D721Med (cell line): Measurements from ENCODE around the gene SLC34A3.

Experiments used
- DNase-seq: peaks from one replicate; pipeline ENCODE4 v3.0.0; 2011; ENCODE audit warnings: low spot score; ENCODE audit not compliant: insufficient read length
- FAIRE-seq: peaks from 2 replicates; lab custom pipeline; 2011; peaks lifted over from hg19 to GRCh38; lab: Jason Lieb, UNC
- CTCF ChIP-seq: IDR thresholded peaks from 2 replicates; pipeline ENCODE4 v1.5.1; 2012; ENCODE audit warnings: mild to moderate bottlenecking, control low read depth; ENCODE audit not compliant: insufficient read depth; ENCODE audit errors: missing control alignments

SLC34A3 gene

GRCh38 chr9:137202966-137203365, 27.7 kb upstream of the SLC34A3 start:
- TF ChIP-seq CTCF: no peak
- FAIRE-seq (no peak), DNase-seq (no peak)

- TF ChIP-seq CTCF: no peak
- FAIRE-seq (no peak), DNase-seq (no peak)
Measured at GRCh38 chr9:137204731-137205125, 26.0 kb upstream of the SLC34A3 start.

- FAIRE-seq (no peak), DNase-seq (peak; percentile 100)
- TF ChIP-seq CTCF: no peak
Measured at GRCh38 chr9:137205126-137206069, 25.3 kb upstream of the SLC34A3 start, which contains the start of the genes NDOR1 and TMEM203. NDOR1 (plus strand) TSS chr9:137205700; CDS start chr9:137205778, 78 bp downstream. TMEM203 (minus strand) TSS chr9:137205648; CDS start chr9:137205414, 234 bp downstream.

GRCh38 chr9:137206602-137207001, 24.1 kb upstream of the SLC34A3 start:
- FAIRE-seq (no peak), DNase-seq (no peak)
- TF ChIP-seq CTCF: no peak

- TF ChIP-seq CTCF: no peak
- FAIRE-seq: no peak
Measured at GRCh38 chr9:137211532-137211931, 19.2 kb upstream of the SLC34A3 start.

GRCh38 chr9:137212520-137212919, 18.2 kb upstream of the SLC34A3 start:
- TF ChIP-seq CTCF: no peak
- DNase-seq: no peak
- no peak for FAIRE-seq

More at GRCh38 chr9:137211532-137211931, 19.2 kb upstream of the SLC34A3 start:
- no peak for DNase-seq
